K562 (cell line): ENCODE measurements around the gene MRPL19. TPM values are rescaled to one million over a fixed set of nuclear protein-coding genes. Genes with fewer than 3 reads are reported as not detected.

Experiments
- CREB1 ChIP-seq, 2 experiments: sonication (generic) in 1 of 2; formaldehyde crosslinking in 1 of 2; IDR thresholded peaks; 2 replicates each; pipeline versions ENCODE4 v1.6.1 to v1.8.0; 2012 to 2022; ENCODE audit warnings: inconsistent platforms in 1 of 2, mild to moderate bottlenecking in 1 of 2, missing genetic modification reagents in 1 of 2, moderate library complexity in 1 of 2
- EHMT2 ChIP-seq: fragments of 450-650 bp; IDR thresholded peaks from 2 replicates; pipeline ENCODE4 v1.6.1; 2018; ENCODE audit warnings: antibody characterized with exemption
- FOXA3 ChIP-seq, 2 experiments: fragments of 450-650 bp in 1 of 2; sonication (generic) in 1 of 2; formaldehyde crosslinking; IDR thresholded peaks in 1 of 2; conservative IDR thresholded peaks in 1 of 2; 2 replicates each; pipeline versions ENCODE4 v1.4.0 to v1.8.0; 2020 to 2022; ENCODE audit warnings: mild to moderate bottlenecking in 2 of 2, missing genetic modification reagents in 1 of 2
- HDGF ChIP-seq: fragments of 450-650 bp; IDR thresholded peaks from 2 replicates; pipeline ENCODE4 v1.6.1; 2016
- HNRNPL ChIP-seq: fragments of 200-400 bp; formaldehyde crosslinking; IDR thresholded peaks from 2 replicates; pipeline ENCODE4 v1.6.1; 2017; ENCODE audit warnings: low read depth, mild to moderate bottlenecking, low read length
- HSF4 ChIP-seq: fragments of 250-450 bp; sonication (Bioruptor Pico); IDR thresholded peaks from 2 replicates; pipeline ENCODE4 v2.1.2; 2022; ENCODE audit warnings: mild to moderate bottlenecking, moderate library complexity, borderline replicate concordance
- KAT7 ChIP-seq: sonication (generic); formaldehyde crosslinking; IDR thresholded peaks from 2 replicates; pipeline ENCODE4 v1.8.0; 2022; ENCODE audit warnings: missing genetic modification reagents, mild to moderate bottlenecking, borderline replicate concordance
- PHF8 ChIP-seq: fragments of 200-600 bp; sonication (generic); IDR thresholded peaks from 2 replicates; pipeline ENCODE4 v1.6.1; 2012; ENCODE audit warnings: mixed run types, mild to moderate bottlenecking, inconsistent platforms, low read length, moderate library complexity, borderline replicate concordance
- POLR2AphosphoS2 ChIP-seq: IDR thresholded peaks from 2 replicates; pipeline ENCODE4 v1.6.1; 2012; ENCODE audit warnings: low read length, improper control_type of control experiment
- RBFOX2 ChIP-seq: fragments of 200-400 bp; formaldehyde crosslinking; IDR thresholded peaks from 2 replicates; pipeline ENCODE4 v1.6.1; 2017; ENCODE audit warnings: low read depth, mild to moderate bottlenecking, low read length, moderate library complexity
- SAFB ChIP-seq: fragments of 200-400 bp; formaldehyde crosslinking; IDR thresholded peaks from 2 replicates; pipeline ENCODE4 v1.6.1; 2017; ENCODE audit warnings: low read depth, low read length, borderline replicate concordance
- SMAD4 ChIP-seq: fragments of 250-450 bp; sonication (Bioruptor Pico); conservative IDR thresholded peaks from 2 replicates; pipeline ENCODE4 v1.8.0; 2021; ENCODE audit warnings: inconsistent platforms, mild to moderate bottlenecking, moderate library complexity
- TAF9B ChIP-seq: fragments of 450-650 bp; IDR thresholded peaks from 2 replicates; pipeline ENCODE4 v1.6.1; 2018; ENCODE audit warnings: mild to moderate bottlenecking; ENCODE audit not compliant: partially characterized antibody
- TEAD4 ChIP-seq, 2 experiments: sonication (generic) in 1 of 2; formaldehyde crosslinking in 1 of 2; IDR thresholded peaks; 2 replicates each; pipeline versions ENCODE4 v1.6.1 to v1.8.0; 2012 to 2022; ENCODE audit warnings: borderline replicate concordance in 1 of 2, inconsistent platforms in 1 of 2, low read length in 1 of 2, mild to moderate bottlenecking in 1 of 2, missing genetic modification reagents in 1 of 2
- TFAM ChIP-seq: fragments of 250-450 bp; sonication (Bioruptor Pico); conservative IDR thresholded peaks from 2 replicates; pipeline ENCODE4 v1.5.0; 2021; ENCODE audit warnings: mild to moderate bottlenecking, moderate library complexity
- THAP12 ChIP-seq: fragments of 250-450 bp; sonication (Bioruptor Pico); IDR thresholded peaks from 2 replicates; pipeline ENCODE4 v1.9.0; 2021; ENCODE audit warnings: mild to moderate bottlenecking, inconsistent platforms
- THAP7 ChIP-seq: fragments of 250-450 bp; sonication (Bioruptor Pico); IDR thresholded peaks from 2 replicates; pipeline ENCODE4 v1.5.0; 2021
- ZBTB43 ChIP-seq: sonication (generic); formaldehyde crosslinking; IDR thresholded peaks from 2 replicates; pipeline ENCODE4 v1.8.0; 2023; ENCODE audit warnings: mild to moderate bottlenecking, missing genetic modification reagents
- ZNF277 ChIP-seq: fragments of 250-450 bp; sonication (Bioruptor Pico); IDR thresholded peaks from 2 replicates; pipeline ENCODE4 v1.8.0; 2022; ENCODE audit warnings: inconsistent platforms, mild to moderate bottlenecking, moderate library complexity, borderline replicate concordance
- polyA plus RNA-seq, 8 experiments: library from polyadenylated mRNA; depleted of rRNA in 4 of 8; stranded (reverse) in 5 of 8; unstranded in 3 of 8; fragments of >200 nt; fragmentation: Nextera tagmentation in 2 of 8; fragmentation: Illumina TruSeq in 1 of 8; extraction: Ambion mirVana in 2 of 8; extraction: Trizol in 1 of 8; gene quantifications; 2 replicates each; pipeline versions ENCODE4 v1.2.1 to v1.2.3, GENCODE V29; 2011 to 2014; ENCODE audit warnings: inconsistent platforms in 1 of 8, missing spikeins in 1 of 8
- total RNA-seq, 7 experiments: library from RNA; depleted of rRNA in 6 of 7; stranded (reverse); fragments of >200 nt in 6 of 7; fragmentation: Illumina TruSeq in 2 of 7; extraction: Trizol in 2 of 7; gene quantifications; 2 replicates each; pipeline versions ENCODE4 v1.2.1 to v1.2.3, GENCODE V29; 2011 to 2021; ENCODE audit warnings: low replicate concordance in 1 of 7

MRPL19 gene
- total and polyA plus RNA-seq, 9 of the 15 experiments (the other 6 are each of a cell fraction or from before 2014, with no cell fraction given), result 9.7 to 65.9 (median 56.1) TPM

- TF ChIP-seq THAP7 (no peak), TEAD4 (IDR thresholded peaks at IDR 0.05; ENCODE audit: low read length) (0 out of 2 replicates have a peak, but pooled peaks have one; percentile 12), TEAD4 (CRISPR knock-in tag; IDR thresholded peaks at IDR 0.05; ENCODE audit: borderline replicate concordance) (no peak), ZNF277 (no peak), THAP12 (CRISPR knock-in tag) (peak; percentile 54; the same call in 1 of the 2 replicates), CREB1 (IDR thresholded peaks at IDR 0.05) (peak; percentile 65; the same call in 1 of the 2 replicates), CREB1 (CRISPR knock-in tag; IDR thresholded peaks at IDR 0.05) (peak; percentile 33; the same call in 1 of the 2 replicates), FOXA3 (CRISPR knock-in tag; conservative IDR thresholded peaks at IDR 0.05 in 1 of 2, IDR thresholded peaks at IDR 0.05 in 1 of 2) (no peak), HSF4 (CRISPR knock-in tag) (no peak), KAT7 (CRISPR knock-in tag) (peak; percentile 30; the same call in 1 of the 2 replicates), PHF8 (peak; percentile 94), SMAD4 (CRISPR knock-in tag) (peak; percentile 36; the same call in 1 of the 2 replicates), EHMT2 (peak; percentile 6; the same call in 1 of the 2 replicates), TAF9B (peak; percentile 74), TFAM (no peak), POLR2AphosphoS2 (no peak), RBFOX2 (peak; percentile 87), ZBTB43 (CRISPR knock-in tag) (no peak), HNRNPL (0 out of 2 replicates have a peak, but pooled peaks have one; percentile 19), HDGF (no peak), SAFB (peak; percentile 86)
Observed at GRCh38 chr2:75646583-75647425, at the start of gene MRPL19 (continued).
